Spleen (tissue), 11 donors: Measurements from ENCODE around the gene YIPF4. TPM values are rescaled to one million over a fixed set of nuclear protein-coding genes. Genes with fewer than 3 reads are reported as not detected.

Source experiments
- DNase-seq: peaks from one replicate; pipeline ENCODE4 v3.0.0-alpha.2; 2020
- H3K27ac ChIP-seq, 8 donors: fragments of 200-600 bp; sonication (generic) in 7 of 8; 1 replicate in 4 of 8; 2 replicates in 4 of 8; pipeline versions ENCODE4 v1.5.0 to v1.8.0; 2016 to 2021; ENCODE audit warnings: inconsistent platforms in 4 of 8, mild to moderate bottlenecking in 4 of 8, moderate library complexity in 1 of 8
- H3K27me3 ChIP-seq, 7 donors: fragments of 200-600 bp; sonication (generic) in 6 of 7; replicated peaks in 1 of 7; 1 replicate in 4 of 7; 2 replicates in 3 of 7; pipeline versions ENCODE4 v1.5.0 to v1.8.0; 2016 to 2021; ENCODE audit warnings: inconsistent platforms in 3 of 7, mild to moderate bottlenecking in 1 of 7
- H3K36me3 ChIP-seq, 6 donors: fragments of 200-600 bp; sonication (generic) in 5 of 6; 1 replicate in 4 of 6; 2 replicates in 2 of 6; pipeline versions ENCODE4 v1.5.0 to v1.8.0; 2016 to 2021; ENCODE audit warnings: inconsistent platforms in 2 of 6
- H3K4me1 ChIP-seq, 6 donors: fragments of 200-600 bp; sonication (generic) in 5 of 6; 1 replicate in 3 of 6; 2 replicates in 3 of 6; pipeline versions ENCODE4 v1.5.0 to v1.8.0; 2016 to 2021; ENCODE audit warnings: inconsistent platforms in 3 of 6
- H3K4me3 ChIP-seq, 8 donors: fragments of 200-600 bp; sonication (generic) in 7 of 8; 1 replicate in 4 of 8; 2 replicates in 4 of 8; pipeline versions ENCODE4 v1.5.0 to v1.8.0; 2016 to 2021; ENCODE audit warnings: inconsistent platforms in 4 of 8, mild to moderate bottlenecking in 4 of 8, moderate library complexity in 2 of 8
- H3K9me3 ChIP-seq, 8 donors: fragments of 200-600 bp; sonication (generic) in 7 of 8; 1 replicate in 4 of 8; 2 replicates in 4 of 8; pipeline versions ENCODE4 v1.5.0 to v1.8.0; 2016 to 2021; ENCODE audit warnings: inconsistent platforms in 4 of 8
- CTCF ChIP-seq, 11 experiments: fragments of 200-600 bp in 7 of 11; fragments of 450-650 bp in 4 of 11; sonication (generic) in 4 of 11; IDR thresholded peaks in 8 of 11; conservative IDR thresholded peaks in 3 of 11; 1 replicate in 7 of 11; 2 replicates in 4 of 11; pipeline versions ENCODE4 v1.4.0 to v1.8.0; 2016 to 2021; ENCODE audit warnings: antibody characterized with exemption in 11 of 11, inconsistent platforms in 4 of 11, mild to moderate bottlenecking in 1 of 11
- POLR2A ChIP-seq, 3 donors: fragments of 450-650 bp; IDR thresholded peaks; one replicate each; pipeline ENCODE4 v1.5.1; 2017; ENCODE audit warnings: antibody characterized with exemption in 3 of 3, mild to moderate bottlenecking in 1 of 3
- POLR2AphosphoS5 ChIP-seq, 3 donors: sonication (generic); formaldehyde crosslinking; IDR thresholded peaks; one replicate each; pipeline ENCODE4 v1.5.1; 2017; ENCODE audit warnings: antibody characterized with exemption in 3 of 3
- WGBS, 5 donors: extraction: QIAGEN DNeasy Blood & Tissue Kit in 3 of 5; methylation state at CpG; one replicate each; pipeline versions ENCODE4 v1.1.5 to v1.1.7; 2013 to 2018; 5-methylcytosine and 5-hydroxymethylcytosine counted together
- intact Hi-C: fragments of 100-400 bp; cut with DNase I; formaldehyde crosslinking; loops from one replicate; pipeline ENCODE4 v1.15.0; 2023; ENCODE audit warnings: low total_unique reads
- polyA plus RNA-seq, 3 donors: library from polyadenylated mRNA; stranded (reverse); fragments of 200-250 nt; gene quantifications; one replicate each; pipeline ENCODE4 v1.2.1, GENCODE V29; 2013
- total RNA-seq, 7 donors: library from RNA; depleted of rRNA in 3 of 7; stranded (reverse); fragments of >200 nt in 3 of 7; fragmentation: NEBNext Ultra II Directional in 4 of 7; extraction: Animal tissue kit (Norgen Biotek cat#: 25700) in 4 of 7; gene quantifications; one replicate each; pipeline versions ENCODE4 v1.1.0 to v1.2.1, GENCODE V29; 2016 to 2021
- donor health status: healthy with polysubstance abuse.
- donor health status: DM: no; HTN: no; CAD: no; lungs with moderate emphysema.
- donor health status: DM: no; HTN: no; CAD: no.
- donor health status: Bipolar disorder and iron deficiency.
- donor health status: healthy.
- donor health status: DM: no; HTN: no; CAD: no.
- donor health status: DM: yes; HTN: yes; CAD: no.

The YIPF4 gene
- total and polyA plus RNA-seq, 10 donors: 6.5 to 56.0 (median 19.4) TPM

- intact Hi-C loops: no loop called here
- Histone ChIP-seq H3K4me3 (no peak overlapping the region), H3K36me3 (peaks cover 0 to 57% (median 4%) of the 10 kb centered on the region in 6 donors), H3K4me1 (peaks cover 0 to 20% (median 3%) of the 10 kb centered on the region in 6 donors), H3K27me3 (no peaks in the 10 kb centered on the region), H3K27ac (no peak overlapping the region), H3K9me3 (no peaks in the 10 kb centered on the region)
- no peak for TF ChIP-seq POLR2AphosphoS5 (IDR thresholded peaks at IDR 0.05)
- no peak for TF ChIP-seq POLR2A (IDR thresholded peaks at IDR 0.05)
- TF ChIP-seq CTCF (IDR thresholded peaks at IDR 0.05 in 8 of 11, conservative IDR thresholded peaks at IDR 0.05 in 3 of 11): no peak
- DNase-seq: no peak
- WGBS, 5 donors: 84 to 89% (median 87%) methylated on average over 13 of the region's 13 CpGs
These were observed 19.5 kb upstream of the YIPF4 start for GRCh38 chr2:32258242-32258641.

- Histone ChIP-seq H3K4me1 (peaks cover 0 to 33% (median 7%) of the 10 kb centered on the region in 6 donors), H3K27ac (no peak overlapping the region), H3K27me3 (no peaks in the 10 kb centered on the region), H3K9me3 (no peaks in the 10 kb centered on the region), H3K36me3 (peaks cover 0 to 36% (median 4%) of the 10 kb centered on the region in 6 donors), H3K4me3 (no peak overlapping the region)
- no peak for DNase-seq
- TF ChIP-seq POLR2A (IDR thresholded peaks at IDR 0.05) (no peak), POLR2AphosphoS5 (IDR thresholded peaks at IDR 0.05) (no peak), CTCF (IDR thresholded peaks at IDR 0.05 in 8 of 11, conservative IDR thresholded peaks at IDR 0.05 in 3 of 11) (no peak)
- intact Hi-C loops: no loop called here
- WGBS, 5 donors: 82 to 97% (median 95%) methylated on average over 2 of the region's 2 CpGs
These were observed 17.3 kb upstream of the YIPF4 start for GRCh38 chr2:32260376-32260775.

- no peak for DNase-seq
- peak overlapping the region in 4 of 8 donors; percentile 2 to 64 (median 24) for H3K4me3 ChIP-seq
- intact Hi-C loops: no loop called here
- TF ChIP-seq CTCF (IDR thresholded peaks at IDR 0.05 in 8 of 11, conservative IDR thresholded peaks at IDR 0.05 in 3 of 11) (no peak), POLR2AphosphoS5 (IDR thresholded peaks at IDR 0.05) (peak in 1 of 3 donors; percentile 69)
- H3K27ac ChIP-seq: peak overlapping the region in 7 of 8 donors; percentile 28 to 94 (median 84)
- H3K4me1 ChIP-seq: peaks cover 0 to 41% (median 7%) of the 10 kb centered on the region in 6 donors
- 52 to 75% (median 66%) methylated on average over 3 of the region's 3 CpGs for WGBS, 5 donors
- H3K36me3 ChIP-seq: peaks cover 0 to 19% (median 4%) of the 10 kb centered on the region in 6 donors
- H3K9me3 ChIP-seq: no peaks in the 10 kb centered on the region
- no peaks in the 10 kb centered on the region for H3K27me3 ChIP-seq
These were observed 15.6 kb upstream of the YIPF4 start for GRCh38 chr2:32262105-32262504.

GRCh38 chr2:32264422-32265105 lies 13.1 kb upstream of the YIPF4 start, which contains the start of gene NLRC4:
NLRC4 (minus strand) TSS chr2:32264886; CDS start chr2:32256775, 8,111 bp downstream.
- intact Hi-C loops: no loop called here
- peak within 1 kb of the TSS in 6 of 8 donors; percentile 15 to 64 (median 27) for H3K4me3 ChIP-seq
- H3K27ac ChIP-seq: peak within 1 kb of the TSS in 7 of 8 donors; percentile 73 to 94 (median 84)

More at GRCh38 chr2:32264422-32265105, 13.1 kb upstream of the YIPF4 start, which contains the start of gene NLRC4:
- no peak for DNase-seq
- no peaks in the 10 kb centered on the region for H3K36me3 ChIP-seq
- H3K27me3 ChIP-seq: no peaks in the 10 kb centered on the region
- H3K9me3 ChIP-seq: no peaks in the 10 kb centered on the region
- H3K4me1 ChIP-seq: peaks cover 0 to 41% (median 7%) of the 10 kb centered on the region in 6 donors
- WGBS, 5 donors: 28 to 48% (median 42%) methylated on average over 7 of the region's 7 CpGs
- TF ChIP-seq POLR2AphosphoS5 (IDR thresholded peaks at IDR 0.05): peak in 1 of 3 donors; percentile 23
- no peak for TF ChIP-seq POLR2A (IDR thresholded peaks at IDR 0.05)
